Fibroblast of villous mesenchyme (primary cell): ENCODE results near the gene OR52K2. TPM values are rescaled to one million over a fixed set of nuclear protein-coding genes. Genes with fewer than 3 reads are reported as not detected.

Source experiments
- DNase-seq: peaks from one replicate; pipeline ENCODE4 v3.0.0-alpha.2; 2010; ENCODE audit warnings: low read depth
- H3K4me3 ChIP-seq: 2 replicates; pipeline ENCODE4 v1.5.1; 2011; ENCODE audit warnings: low read depth, mild to moderate bottlenecking, low read length
- CTCF ChIP-seq: IDR thresholded peaks from 2 replicates; pipeline ENCODE4 v1.5.1; 2012; ENCODE audit warnings: low read depth, mild to moderate bottlenecking, low read length; ENCODE audit not compliant: insufficient read depth
- total RNA-seq: library from RNA; depleted of rRNA; stranded (reverse); fragments of >200 nt; gene quantifications from 2 replicates; pipeline ENCODE4 v1.2.3, GENCODE V29; 2012

Gene OR52K2
- total RNA-seq, 1 donor: not detected

- TF ChIP-seq CTCF: no peak
- no peak overlapping the region for H3K4me3 ChIP-seq
- no peak for DNase-seq
Measured at GRCh38 chr11:4460151-4460550, 11.1 kb downstream of the OR52K2 start.

GRCh38 chr11:4464216-4465159 is 15.4 kb downstream of the OR52K2 start:
- DNase-seq: peak; percentile 18
- no peak overlapping the region for H3K4me3 ChIP-seq
- TF ChIP-seq CTCF: no peak

- no peak for TF ChIP-seq CTCF
- DNase-seq: no peak
Measured at GRCh38 chr11:4465407-4465806, 16.3 kb downstream of the OR52K2 start.

GRCh38 chr11:4466131-4466870 is 17.2 kb downstream of the OR52K2 start:
- DNase-seq: no peak
- no peak overlapping the region for H3K4me3 ChIP-seq
- no peak for TF ChIP-seq CTCF

More at GRCh38 chr11:4465407-4465806, 16.3 kb downstream of the OR52K2 start:
- no peak overlapping the region for H3K4me3 ChIP-seq

GRCh38 chr11:4466871-4467442 is 17.9 kb downstream of the OR52K2 start:
- TF ChIP-seq CTCF: no peak
- DNase-seq: no peak
- no peak overlapping the region for H3K4me3 ChIP-seq

- DNase-seq: no peak
- no peak for TF ChIP-seq CTCF
- H3K4me3 ChIP-seq: no peak overlapping the region
Measured at GRCh38 chr11:4467811-4468606, 18.9 kb downstream of the OR52K2 start.
